NCI-H82 (cell line): ENCODE data around the gene ORM1.
"Not testable (repeated sequence)": the region's sequence is repeated elsewhere in the genome, so short reads cannot be mapped to it uniquely, and the experiment has no call there.

Experiments
- DNase-seq: peaks from one replicate; lab custom pipeline; 2025; lab: John Stamatoyannopoulos, UW

The ORM1 gene

DNA sequence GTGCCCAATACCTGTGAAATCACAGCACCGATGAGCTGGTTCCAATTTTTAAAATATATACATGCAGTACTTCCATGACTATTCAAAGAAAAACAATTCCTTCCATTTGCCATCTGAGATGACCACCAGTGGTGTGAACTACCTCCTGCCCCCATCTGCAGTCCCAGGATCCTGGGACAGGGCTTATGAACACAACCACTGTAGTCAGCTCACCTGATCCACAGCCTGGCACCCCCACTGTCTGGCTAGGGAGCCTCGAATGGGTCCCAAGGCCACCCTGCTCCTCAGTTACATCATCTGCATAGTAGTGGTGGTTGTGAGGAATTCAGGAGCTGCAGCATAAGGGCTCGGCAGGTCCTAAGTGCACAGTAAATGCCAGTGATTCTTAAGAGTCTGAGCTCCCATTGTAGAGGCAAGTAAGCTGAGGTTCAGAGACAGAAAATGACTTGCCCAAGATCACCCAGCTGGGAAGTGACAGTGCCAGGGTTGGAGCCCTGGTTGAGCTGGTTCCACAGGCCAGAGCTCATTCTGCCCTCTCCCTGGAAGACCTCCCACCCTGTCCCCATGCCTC is 2.9 kb downstream of the ORM1 start:
- DNase-seq: not testable (repeated sequence)

- no peak for DNase-seq
Measured at GRCh38 chr9:114327749-114328148, 4.9 kb downstream of the ORM1 start.

GRCh38 chr9:114328357-114328820 is 5.5 kb downstream of the ORM1 start:
- not testable (repeated sequence) for DNase-seq

GRCh38 chr9:114328937-114329624 is 6.2 kb downstream of the ORM1 start:
- DNase-seq: not testable (repeated sequence)

DNA sequence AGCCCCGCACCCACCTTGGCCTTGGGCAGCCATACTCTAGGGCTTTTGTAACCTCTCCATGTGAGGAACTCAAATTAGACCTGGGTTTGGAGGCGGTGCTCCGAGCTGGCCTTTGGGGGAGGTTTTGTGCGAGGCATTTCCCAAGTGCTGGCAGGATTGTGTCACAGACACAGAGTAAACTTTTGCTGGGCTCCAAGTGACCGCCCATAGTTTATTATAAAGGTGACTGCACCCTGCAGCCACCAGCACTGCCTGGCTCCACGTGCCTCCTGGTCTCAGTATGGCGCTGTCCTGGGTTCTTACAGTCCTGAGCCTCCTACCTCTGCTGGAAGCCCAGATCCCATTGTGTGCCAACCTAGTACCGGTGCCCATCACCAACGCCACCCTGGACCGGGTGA is 6.7 kb downstream of the ORM1 start, which contains the start of gene ORM2:
ORM2 (plus strand) TSS at position 245 of the 398 bp plus-strand sequence; CDS start at position 281, 36 bp downstream.
- not testable (repeated sequence) for DNase-seq

DNA sequence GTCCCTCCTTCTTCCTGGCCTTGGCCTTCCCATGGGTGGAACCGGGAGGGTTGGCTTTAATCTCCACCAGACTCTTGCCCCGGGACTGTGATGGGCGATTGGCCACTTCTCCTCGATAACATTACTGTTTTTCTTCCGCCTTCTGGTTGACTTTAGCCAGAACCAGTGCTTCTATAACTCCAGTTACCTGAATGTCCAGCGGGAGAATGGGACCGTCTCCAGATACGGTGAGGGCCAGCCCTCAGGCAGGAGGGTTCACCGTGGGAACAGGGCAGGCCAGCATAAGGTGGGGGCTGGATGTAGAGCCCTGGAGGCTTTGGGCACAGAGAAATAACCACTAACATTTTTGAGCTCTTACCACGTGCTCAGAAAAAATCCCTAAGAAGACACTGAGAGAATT is 7.7 kb downstream of the ORM1 start:
- no peak for DNase-seq

DNA sequence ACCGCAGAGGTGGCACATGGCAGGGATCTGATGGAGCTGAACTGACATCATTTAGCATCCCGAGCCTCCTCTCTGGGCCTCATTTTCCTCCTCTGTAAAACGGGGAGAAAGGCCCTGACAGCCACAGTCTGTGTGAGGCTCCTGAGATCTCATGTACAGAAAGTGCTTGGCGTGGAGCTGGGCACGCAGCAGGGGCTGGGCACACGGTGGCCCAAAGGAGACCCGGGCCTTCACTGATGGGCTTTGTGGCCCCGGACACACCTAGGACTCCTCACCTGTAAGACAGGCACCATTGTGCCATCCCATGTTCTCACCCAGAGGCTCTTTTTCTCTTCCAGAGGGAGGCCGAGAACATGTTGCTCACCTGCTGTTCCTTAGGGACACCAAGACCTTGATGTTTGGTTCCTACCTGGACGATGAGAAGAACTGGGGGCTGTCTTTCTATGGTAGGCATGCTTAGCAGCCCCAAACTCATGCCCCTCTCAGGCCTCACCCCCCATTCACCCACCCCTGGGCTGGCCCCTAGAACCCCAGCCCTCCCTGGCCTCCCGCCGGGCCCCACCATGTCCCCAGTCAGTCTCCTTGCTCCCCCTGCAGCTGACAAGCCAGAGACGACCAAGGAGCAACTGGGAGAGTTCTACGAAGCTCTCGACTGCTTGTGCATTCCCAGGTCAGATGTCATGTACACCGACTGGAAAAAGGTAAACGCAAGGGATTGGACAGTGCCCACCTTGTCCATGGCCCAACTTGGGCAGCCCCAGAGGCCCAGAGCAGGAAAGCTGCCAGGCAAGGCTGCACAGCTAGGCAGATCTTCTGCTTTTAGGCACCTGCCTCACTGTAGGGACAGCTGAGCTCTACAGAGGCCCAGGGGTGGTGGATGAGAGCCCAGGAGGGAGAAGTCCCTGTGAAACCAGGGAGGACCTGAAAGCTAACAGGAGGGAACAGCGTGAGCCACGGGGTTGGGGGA is 8.6 kb downstream of the ORM1 start:
- not testable (repeated sequence) for DNase-seq

- not testable (repeated sequence) for DNase-seq
Measured at GRCh38 chr9:114332474-114333040, 9.7 kb downstream of the ORM1 start.

DNA sequence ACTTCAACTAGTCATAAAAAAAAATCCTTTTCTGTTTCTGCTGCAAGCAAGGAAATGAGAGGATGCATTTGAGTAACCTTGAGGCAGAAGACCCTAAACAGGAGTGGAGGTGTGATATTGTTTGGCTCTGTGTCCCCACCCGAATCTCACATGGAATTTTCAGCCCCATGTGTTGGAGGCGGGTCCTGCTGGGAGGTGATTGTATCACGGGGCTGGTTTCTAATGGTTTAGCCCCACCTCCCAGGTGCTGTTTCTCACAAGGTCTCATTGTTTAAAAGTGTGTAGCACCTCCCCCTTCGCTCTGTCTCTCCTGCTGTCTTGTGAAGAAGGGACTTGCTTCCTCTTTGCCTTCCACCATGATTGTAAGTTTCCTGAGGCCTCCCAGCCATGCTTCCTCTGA is 10.8 kb downstream of the ORM1 start:
- not testable (repeated sequence) for DNase-seq

DNA sequence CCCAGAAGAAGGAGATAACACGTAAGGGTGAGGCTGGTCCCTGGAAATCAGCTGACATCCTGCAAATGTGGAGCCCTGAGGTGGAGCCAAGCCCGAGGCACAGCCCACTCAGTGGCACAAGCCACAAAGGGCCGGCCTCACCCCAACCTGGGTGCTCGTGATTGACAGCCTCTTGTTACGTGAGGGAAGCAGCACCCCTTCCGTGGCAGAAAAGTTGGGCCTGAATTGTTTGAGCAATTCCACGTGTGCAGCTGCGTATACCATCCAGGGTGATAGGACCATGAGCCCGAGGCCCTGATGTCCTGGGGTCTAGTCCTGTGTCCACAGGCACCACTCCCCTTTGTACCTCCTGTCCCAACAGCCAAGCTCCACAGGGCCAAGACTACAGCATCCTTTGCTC is 11.6 kb downstream of the ORM1 start:
- no peak for DNase-seq

- no peak for DNase-seq
Measured at GRCh38 chr9:114335745-114336144, 12.8 kb downstream of the ORM1 start.

- DNase-seq: no peak
Measured at GRCh38 chr9:114336157-114336556, 13.3 kb downstream of the ORM1 start.

DNA sequence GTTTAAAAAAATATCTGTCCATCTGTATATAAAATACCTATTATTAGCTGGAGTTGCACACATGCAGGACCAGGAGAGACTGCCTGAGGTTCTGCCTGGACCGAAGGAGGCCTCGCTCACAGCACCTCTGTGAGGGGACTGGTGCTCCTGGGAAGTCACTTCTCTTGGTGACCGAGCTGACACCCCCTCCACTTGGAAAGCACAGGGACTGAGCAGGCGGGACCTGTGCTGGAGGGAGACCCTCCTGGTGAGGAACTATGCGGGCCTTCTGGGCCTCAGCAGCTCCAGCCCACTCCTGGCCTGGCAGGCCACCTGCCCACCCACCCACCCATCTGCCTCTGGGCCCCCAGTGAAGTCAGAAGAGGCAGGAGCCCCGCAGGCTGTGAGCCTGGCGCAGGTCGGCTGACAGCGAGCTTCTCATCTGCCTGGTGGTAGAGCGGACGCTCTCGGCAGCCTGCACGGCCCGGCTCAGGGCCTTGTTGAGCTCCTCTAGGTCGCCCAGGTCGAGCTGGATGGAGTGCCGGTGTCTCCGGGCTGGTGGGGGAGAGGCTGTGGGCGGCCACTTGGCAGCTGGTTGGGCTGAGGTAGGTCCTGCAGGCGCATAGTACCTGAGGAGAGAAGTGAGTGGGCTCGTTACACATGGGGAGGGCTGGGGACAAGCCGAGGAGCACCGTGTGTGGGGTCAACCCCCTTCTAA is 13.9 kb downstream of the ORM1 start:
- no peak for DNase-seq

DNA sequence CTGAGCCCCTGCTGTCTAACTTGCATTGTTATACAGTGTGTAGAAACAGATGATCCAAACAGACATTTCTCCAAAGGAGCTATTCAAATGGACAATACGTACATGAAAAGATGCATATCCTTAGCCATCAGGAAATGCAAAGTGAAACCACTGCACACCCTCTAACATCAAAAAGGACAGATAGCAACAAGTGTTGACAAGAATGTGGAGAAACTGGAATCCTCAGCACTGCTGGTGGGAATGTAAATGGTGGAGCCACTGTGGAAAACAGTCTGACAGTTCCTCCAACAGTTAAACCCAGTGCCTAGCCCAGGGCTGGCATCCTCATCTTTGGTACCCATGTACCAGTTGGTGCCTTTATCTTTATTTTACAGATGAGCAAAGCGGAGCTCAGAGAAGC is 15.3 kb downstream of the ORM1 start:
- DNase-seq: no peak

- peak; percentile 77 for DNase-seq
Measured at GRCh38 chr9:114339130-114339908, 16.4 kb downstream of the ORM1 start.

DNA sequence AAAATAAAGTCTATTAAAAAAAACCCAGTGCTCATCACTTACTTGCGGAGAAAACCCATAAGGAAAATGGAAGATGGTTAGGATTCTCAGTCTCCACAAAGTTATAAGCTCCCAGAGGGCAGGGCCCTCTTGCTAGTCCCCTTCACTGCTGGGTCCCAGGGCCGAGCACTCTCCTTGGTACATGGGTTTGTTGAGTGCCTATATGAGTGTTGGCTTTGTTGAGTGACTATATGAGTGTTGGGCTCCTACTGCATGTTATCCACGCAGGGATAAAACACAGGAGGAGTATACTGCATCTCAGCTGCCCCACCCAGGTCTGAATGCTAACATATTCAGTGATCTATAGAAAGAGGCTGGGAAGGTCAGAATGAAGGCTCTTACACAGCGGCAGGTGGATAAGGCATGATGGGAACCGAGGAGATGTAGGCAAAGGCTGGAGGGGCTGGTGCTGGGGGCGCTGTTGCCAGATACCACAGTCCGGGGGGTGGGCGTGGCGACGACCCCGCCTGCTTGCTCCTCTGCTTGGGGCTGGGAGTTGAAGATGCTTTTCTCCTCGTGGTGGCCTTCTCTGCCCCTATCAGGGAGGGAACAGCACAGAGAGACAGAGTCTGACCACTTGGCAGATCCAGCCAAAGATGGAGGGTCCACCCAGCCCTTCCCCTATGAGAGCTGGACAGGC is 18.4 kb downstream of the ORM1 start:
- DNase-seq: no peak

GRCh38 chr9:114341991-114342390 is 19.1 kb downstream of the ORM1 start:
- DNase-seq: peak; percentile 12

DNA sequence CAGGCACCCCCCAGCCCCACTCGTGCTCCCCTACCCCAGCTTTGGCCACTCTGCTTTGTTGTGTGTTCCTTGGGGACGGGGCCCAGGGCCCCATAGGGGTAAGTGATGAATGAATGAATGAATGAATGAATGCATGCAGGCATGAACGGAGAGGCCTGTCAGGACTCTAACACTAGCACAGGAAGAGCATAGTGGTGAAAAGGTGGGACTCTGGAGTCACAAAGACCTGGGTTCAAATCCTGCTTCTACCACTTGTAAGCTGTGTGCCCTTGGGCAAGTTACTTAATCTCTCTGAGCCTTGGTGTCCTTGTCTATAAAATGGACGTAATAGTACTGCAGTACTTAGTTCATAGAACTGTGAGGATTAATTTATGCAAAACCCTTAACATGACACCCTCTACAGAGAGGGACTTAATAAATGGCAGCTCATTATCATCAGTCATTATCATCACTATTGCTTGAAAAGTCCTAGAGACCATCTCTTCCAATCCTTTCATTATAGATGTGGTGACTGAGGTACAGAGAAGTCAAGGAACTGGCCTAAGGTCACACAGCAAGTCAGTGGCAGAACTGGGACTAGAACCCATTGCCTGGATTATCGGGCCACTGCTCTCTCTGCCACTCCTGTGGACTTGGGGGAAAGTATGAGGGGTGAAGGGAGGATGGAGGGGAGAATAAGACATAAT is 20.0 kb downstream of the ORM1 start:
- DNase-seq: no peak

- DNase-seq: no peak
Measured at GRCh38 chr9:114343471-114344187, 20.7 kb downstream of the ORM1 start.
